Colonic mucosa (tissue), 4 donors: ENCODE measurements around the gene DOCK2. TPM values are rescaled to one million over a fixed set of nuclear protein-coding genes. Genes with fewer than 3 reads are reported as not detected.

Experiments used
- DNase-seq: peaks from one replicate; pipeline ENCODE4 v3.0.0-alpha.2; 2020
- H3K27ac ChIP-seq: fragments of 200-600 bp; one replicate; pipeline ENCODE4 v1.8.0; 2021
- H3K27me3 ChIP-seq: fragments of 200-600 bp; one replicate; pipeline ENCODE4 v1.8.0; 2021
- H3K36me3 ChIP-seq: fragments of 200-600 bp; one replicate; pipeline ENCODE4 v1.8.0; 2021
- H3K4me1 ChIP-seq: fragments of 200-600 bp; one replicate; pipeline ENCODE4 v1.8.0; 2021; ENCODE audit warnings: mild to moderate bottlenecking
- H3K4me3 ChIP-seq: fragments of 200-600 bp; one replicate; pipeline ENCODE4 v1.8.0; 2021
- H3K9ac ChIP-seq, 2 donors: one replicate each; pipeline ENCODE4 v1.7.0; 2013; ENCODE audit warnings: control low read depth in 2 of 2, low read depth in 2 of 2, low read length in 2 of 2
- H3K9me3 ChIP-seq: fragments of 200-600 bp; one replicate; pipeline ENCODE4 v1.8.0; 2021
- intact Hi-C: fragments of 100-400 bp; cut with DNase I; formaldehyde crosslinking; loops from one replicate; pipeline ENCODE4 v1.14.1; 2022
- total RNA-seq, 2 donors: library from RNA; stranded (reverse); fragmentation: NEBNext Ultra II Directional in 1 of 2; extraction: Animal tissue kit (Norgen Biotek cat#: 25700) in 1 of 2; gene quantifications; one replicate each; pipeline ENCODE4 v1.2.1, GENCODE V29; 2021
- TF ChIP-seq, protein P1 (sequence below): fragments of 200-600 bp; IDR thresholded peaks from one replicate; pipeline ENCODE4 v1.8.0; 2022; ENCODE audit warnings: antibody characterized with exemption, mild to moderate bottlenecking
- donor health status: healthy.
- donor health status: DM: no; HTN: no; CAD: no.
- donor health status: DM: no; HTN: no; CAD: no.

Gene DOCK2
- total RNA-seq, 2 donors from 2014 or later = 4.8 to 6.0 TPM

DNA sequence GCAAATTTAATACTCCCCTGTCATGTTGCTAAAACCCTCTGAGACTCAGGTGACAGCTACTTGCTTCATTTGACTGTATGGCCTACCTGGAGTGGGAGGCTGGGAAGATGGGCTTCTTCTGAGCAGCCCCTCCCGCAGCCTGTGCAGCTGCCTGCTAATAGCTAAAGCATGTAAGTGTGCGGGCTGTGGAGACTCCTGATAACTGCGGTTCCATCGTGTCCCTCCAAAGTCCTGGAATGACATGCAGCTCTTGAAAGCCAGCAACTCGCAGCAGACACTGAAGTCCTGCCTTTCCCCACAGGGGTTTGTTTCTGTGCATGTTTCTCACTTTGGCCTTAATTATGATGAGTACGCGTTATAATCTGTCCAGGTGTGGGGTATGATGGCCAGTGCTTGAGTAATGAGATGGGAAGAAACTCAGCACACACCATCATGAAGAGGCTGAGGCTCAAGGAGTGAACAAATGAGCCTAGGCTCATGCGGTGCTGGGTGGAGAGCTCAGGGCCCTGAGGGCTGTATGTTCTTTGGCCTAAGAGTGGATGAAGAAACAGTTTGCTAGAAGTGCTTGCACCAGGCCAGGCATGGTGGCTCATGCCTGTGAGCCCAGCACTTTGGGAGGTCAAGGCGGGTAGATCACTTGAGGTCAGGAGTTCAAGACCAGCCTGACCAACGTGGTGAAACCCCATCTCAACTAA, 119.1 kb downstream of the DOCK2 start:
- H3K9me3 ChIP-seq = no peaks in the 10 kb centered on the region
- no peak overlapping the region for H3K4me3 ChIP-seq
- no peak overlapping the region for H3K9ac ChIP-seq
- H3K36me3 ChIP-seq = no peaks in the 10 kb centered on the region
- H3K4me1 ChIP-seq = no peaks in the 10 kb centered on the region
- H3K27me3 ChIP-seq = no peaks in the 10 kb centered on the region
- H3K27ac ChIP-seq = no peak overlapping the region
- no peak for DNase-seq
- intact Hi-C loops = no loop called here
- TF ChIP-seq, protein P1, sequence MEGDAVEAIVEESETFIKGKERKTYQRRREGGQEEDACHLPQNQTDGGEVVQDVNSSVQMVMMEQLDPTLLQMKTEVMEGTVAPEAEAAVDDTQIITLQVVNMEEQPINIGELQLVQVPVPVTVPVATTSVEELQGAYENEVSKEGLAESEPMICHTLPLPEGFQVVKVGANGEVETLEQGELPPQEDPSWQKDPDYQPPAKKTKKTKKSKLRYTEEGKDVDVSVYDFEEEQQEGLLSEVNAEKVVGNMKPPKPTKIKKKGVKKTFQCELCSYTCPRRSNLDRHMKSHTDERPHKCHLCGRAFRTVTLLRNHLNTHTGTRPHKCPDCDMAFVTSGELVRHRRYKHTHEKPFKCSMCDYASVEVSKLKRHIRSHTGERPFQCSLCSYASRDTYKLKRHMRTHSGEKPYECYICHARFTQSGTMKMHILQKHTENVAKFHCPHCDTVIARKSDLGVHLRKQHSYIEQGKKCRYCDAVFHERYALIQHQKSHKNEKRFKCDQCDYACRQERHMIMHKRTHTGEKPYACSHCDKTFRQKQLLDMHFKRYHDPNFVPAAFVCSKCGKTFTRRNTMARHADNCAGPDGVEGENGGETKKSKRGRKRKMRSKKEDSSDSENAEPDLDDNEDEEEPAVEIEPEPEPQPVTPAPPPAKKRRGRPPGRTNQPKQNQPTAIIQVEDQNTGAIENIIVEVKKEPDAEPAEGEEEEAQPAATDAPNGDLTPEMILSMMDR = no peak

DNA sequence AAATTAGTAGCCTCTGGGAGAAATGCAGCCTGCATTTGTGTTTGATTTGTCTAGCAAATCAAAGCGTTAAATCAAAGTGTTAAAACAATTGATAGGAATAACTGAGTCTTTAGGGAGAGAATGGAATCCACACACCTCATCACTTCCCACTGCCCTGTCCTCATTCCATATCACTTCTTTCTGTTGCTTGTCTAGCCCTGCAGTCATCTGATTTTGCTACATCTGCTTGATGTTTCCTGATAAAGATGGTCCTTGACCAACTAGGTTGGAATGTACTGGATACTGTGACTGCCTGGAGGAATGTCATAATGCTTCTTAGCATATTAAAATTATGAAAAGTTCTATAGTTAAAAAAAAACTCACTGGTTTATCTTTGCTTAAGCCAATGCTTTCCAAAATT, 119.9 kb downstream of the DOCK2 start:
- Histone ChIP-seq H3K27me3 (no peaks in the 10 kb centered on the region), H3K9me3 (no peaks in the 10 kb centered on the region), H3K36me3 (no peaks in the 10 kb centered on the region), H3K9ac (no peak overlapping the region), H3K27ac (no peak overlapping the region), H3K4me3 (no peak overlapping the region), H3K4me1 (no peaks in the 10 kb centered on the region)
- intact Hi-C loops = no loop called here
- TF ChIP-seq, protein P1 = no peak
- DNase-seq = no peak

DNA sequence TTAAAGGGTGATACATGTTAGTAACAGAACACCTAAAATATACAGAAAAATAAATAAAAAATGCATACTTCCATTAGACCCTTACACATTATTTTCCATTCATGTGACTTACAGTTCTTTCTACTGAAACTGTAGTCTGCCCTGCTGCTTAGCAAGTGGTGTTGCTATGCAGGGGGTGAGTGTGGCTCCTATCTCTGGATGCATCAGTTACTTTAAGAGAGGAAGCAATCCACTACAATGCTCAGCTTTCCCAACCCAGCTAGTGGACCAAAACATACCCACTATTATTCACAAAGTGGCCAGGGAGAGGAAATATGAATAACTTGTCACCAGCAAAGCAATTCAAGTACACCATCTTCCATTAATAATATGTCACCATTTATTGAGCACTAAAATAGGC, 121.8 kb downstream of the DOCK2 start:
- Histone ChIP-seq H3K9me3 (no peaks in the 10 kb centered on the region), H3K36me3 (no peaks in the 10 kb centered on the region), H3K27me3 (no peaks in the 10 kb centered on the region), H3K9ac (no peak overlapping the region), H3K4me3 (no peak overlapping the region), H3K27ac (no peak overlapping the region), H3K4me1 (no peaks in the 10 kb centered on the region)
- TF ChIP-seq, protein P1 = no peak
- intact Hi-C loops = no loop called here
- DNase-seq = no peak

DNA sequence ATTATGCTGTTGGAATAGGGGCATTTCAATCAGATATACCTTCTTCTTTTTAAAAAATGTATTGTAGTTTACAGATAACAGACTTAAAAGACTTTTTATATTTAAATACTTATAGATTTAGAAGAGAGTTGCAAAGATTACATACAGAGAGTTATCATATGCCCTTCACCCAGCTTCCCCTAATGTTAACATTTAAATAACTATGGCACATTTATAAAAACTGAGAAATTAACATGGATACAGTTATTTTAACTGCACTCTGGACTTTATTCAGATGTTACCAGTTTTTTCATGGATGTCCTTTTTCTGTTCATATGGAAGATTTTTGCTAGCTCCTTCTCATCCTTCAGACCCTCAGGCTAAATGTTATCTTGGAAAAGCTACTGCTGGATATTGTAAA, 123.2 kb downstream of the DOCK2 start:
- H3K9ac ChIP-seq = no peak overlapping the region
- TF ChIP-seq, protein P1 = no peak

DNA sequence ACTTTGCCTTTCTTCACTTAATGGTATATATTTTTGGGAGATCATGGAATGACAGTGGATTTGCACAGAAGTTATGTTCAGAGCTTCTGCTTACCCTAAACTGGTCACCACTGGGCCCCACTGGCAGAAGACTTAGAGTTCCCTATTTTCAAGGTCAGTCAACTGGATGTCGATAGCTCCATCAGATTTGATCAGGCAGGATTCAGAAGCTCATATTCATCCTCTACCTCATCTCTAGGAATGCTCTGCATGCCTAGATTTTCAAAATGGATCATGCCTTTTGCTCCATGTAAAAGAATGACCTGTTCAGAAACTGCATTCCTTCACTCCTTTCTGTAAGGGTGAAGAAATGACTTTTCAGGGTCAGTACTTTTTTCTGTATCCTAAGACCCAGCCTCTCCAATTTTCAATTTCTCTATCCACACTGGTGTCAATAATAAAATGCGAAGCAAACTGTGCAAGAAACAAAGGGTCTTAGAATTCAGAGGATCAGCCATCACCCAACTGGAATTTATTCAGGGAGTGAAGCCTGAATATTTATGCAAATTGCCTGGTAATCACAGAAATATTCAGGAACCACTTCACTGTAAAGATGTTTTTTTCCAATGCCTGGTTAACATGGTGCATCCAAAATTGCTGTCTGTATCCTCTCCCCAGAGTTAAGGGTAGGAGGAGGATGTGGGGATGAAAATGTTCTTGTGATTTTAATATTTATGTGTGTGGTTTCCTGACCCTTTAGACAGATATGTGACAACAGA, 125.4 kb downstream of the DOCK2 start:
- no peak for DNase-seq
- TF ChIP-seq, protein P1 = no peak
- no peaks in the 10 kb centered on the region for H3K27me3 ChIP-seq
- H3K9ac ChIP-seq = no peak overlapping the region
- H3K4me1 ChIP-seq = no peaks in the 10 kb centered on the region
- no peaks in the 10 kb centered on the region for H3K9me3 ChIP-seq
- H3K4me3 ChIP-seq = no peak overlapping the region
- intact Hi-C loops = no loop called here
- no peak overlapping the region for H3K27ac ChIP-seq
- no peaks in the 10 kb centered on the region for H3K36me3 ChIP-seq

More for the DNA sequence above, 123.2 kb downstream of the DOCK2 start:
- H3K9me3 ChIP-seq = no peaks in the 10 kb centered on the region
- H3K27ac ChIP-seq = no peak overlapping the region
- no peaks in the 10 kb centered on the region for H3K27me3 ChIP-seq
- no peak for DNase-seq
- no peak overlapping the region for H3K4me3 ChIP-seq
- no peaks in the 10 kb centered on the region for H3K4me1 ChIP-seq
- intact Hi-C loops = no loop called here
- H3K36me3 ChIP-seq = no peaks in the 10 kb centered on the region
